ENCODE data around the gene SOCS1. TPM values are rescaled to one million over a fixed set of nuclear protein-coding genes. Genes with fewer than 3 reads are reported as not detected.
"Not testable (repeated sequence)": the region's sequence is repeated elsewhere in the genome, so short reads cannot be mapped to it uniquely, and the experiment has no call there.

The SOCS1 gene, protein sequence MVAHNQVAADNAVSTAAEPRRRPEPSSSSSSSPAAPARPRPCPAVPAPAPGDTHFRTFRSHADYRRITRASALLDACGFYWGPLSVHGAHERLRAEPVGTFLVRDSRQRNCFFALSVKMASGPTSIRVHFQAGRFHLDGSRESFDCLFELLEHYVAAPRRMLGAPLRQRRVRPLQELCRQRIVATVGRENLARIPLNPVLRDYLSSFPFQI
- total RNA-seq: 217 and 219 TPM in 2 replicates

- Mint-ChIP-seq H3K27me3 (ENCODE audit: low read depth) (no peaks in the 10 kb centered on the region), H3K4me1 (ENCODE audit: low read depth) (peaks cover 38% of the 10 kb centered on the region), H3K9me3 (no peaks in the 10 kb centered on the region), H3K27ac (peak within 1 kb of the TSS; percentile 97), H3K4me3 (ENCODE audit: low read depth) (peak within 1 kb of the TSS; percentile 99), H3K36me3 (ENCODE audit: low read depth) (peaks cover 44% of the 10 kb centered on the region)
- DNase-seq (ENCODE audit: low spot score): peak; percentile 90
- intact Hi-C loops (cut with micrococcal nuclease): loop anchor here (1.0 to 10.0 kb wide), 4 partner anchors 55 to 539 kb away; partner anchors contain the start of genes CIITA and ZC3H7A
These were observed at the start of gene SOCS1 for GRCh38 chr16:11255737-11256660. TSS of gene SOCS1 (minus strand) at chr16:11256204. CDS start at chr16:11255478, 726 bp downstream.

- no peaks in the 10 kb centered on the region for H3K36me3 Mint-ChIP-seq (ENCODE audit: low read depth)
- no peak overlapping the region for H3K4me3 Mint-ChIP-seq (ENCODE audit: low read depth)
- H3K27ac Mint-ChIP-seq: no peak overlapping the region
- peaks cover 11% of the 10 kb centered on the region for H3K4me1 Mint-ChIP-seq (ENCODE audit: low read depth)
- no peak for DNase-seq (ENCODE audit: low spot score)
- no peaks in the 10 kb centered on the region for H3K27me3 Mint-ChIP-seq (ENCODE audit: low read depth)
- H3K9me3 Mint-ChIP-seq: no peaks in the 10 kb centered on the region
- intact Hi-C loops (cut with micrococcal nuclease): no loop called here
These were observed 47.6 kb upstream of the SOCS1 start for GRCh38 chr16:11303405-11304138.

DNA sequence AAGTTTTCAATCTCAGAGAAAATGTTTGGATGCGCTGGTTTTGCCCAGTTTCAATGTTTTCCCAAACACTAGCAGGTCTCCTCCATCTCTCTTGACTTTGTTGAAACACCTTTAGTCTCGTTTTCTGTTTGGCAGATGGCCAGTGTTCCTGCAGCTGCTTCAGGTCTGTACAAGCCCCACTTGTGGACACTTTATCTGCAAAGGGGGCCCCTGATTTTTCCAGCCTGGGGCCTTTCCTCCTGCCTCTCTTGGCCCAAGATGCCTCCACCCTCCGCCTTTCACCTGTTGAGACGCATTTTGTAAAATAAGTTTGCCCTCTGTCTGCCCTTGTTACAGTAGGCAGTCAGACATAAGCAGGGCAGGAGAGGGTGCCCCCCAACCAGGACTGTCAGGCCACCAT is 47.0 kb upstream of the SOCS1 start:
- Mint-ChIP-seq H3K27me3 (ENCODE audit: low read depth) (no peaks in the 10 kb centered on the region), H3K9me3 (no peaks in the 10 kb centered on the region), H3K36me3 (ENCODE audit: low read depth) (no peaks in the 10 kb centered on the region), H3K4me1 (ENCODE audit: low read depth) (peaks cover 10% of the 10 kb centered on the region), H3K27ac (no peak overlapping the region), H3K4me3 (ENCODE audit: low read depth) (no peak overlapping the region)
- intact Hi-C loops (cut with micrococcal nuclease): no loop called here
- DNase-seq (ENCODE audit: low spot score): no peak

DNA sequence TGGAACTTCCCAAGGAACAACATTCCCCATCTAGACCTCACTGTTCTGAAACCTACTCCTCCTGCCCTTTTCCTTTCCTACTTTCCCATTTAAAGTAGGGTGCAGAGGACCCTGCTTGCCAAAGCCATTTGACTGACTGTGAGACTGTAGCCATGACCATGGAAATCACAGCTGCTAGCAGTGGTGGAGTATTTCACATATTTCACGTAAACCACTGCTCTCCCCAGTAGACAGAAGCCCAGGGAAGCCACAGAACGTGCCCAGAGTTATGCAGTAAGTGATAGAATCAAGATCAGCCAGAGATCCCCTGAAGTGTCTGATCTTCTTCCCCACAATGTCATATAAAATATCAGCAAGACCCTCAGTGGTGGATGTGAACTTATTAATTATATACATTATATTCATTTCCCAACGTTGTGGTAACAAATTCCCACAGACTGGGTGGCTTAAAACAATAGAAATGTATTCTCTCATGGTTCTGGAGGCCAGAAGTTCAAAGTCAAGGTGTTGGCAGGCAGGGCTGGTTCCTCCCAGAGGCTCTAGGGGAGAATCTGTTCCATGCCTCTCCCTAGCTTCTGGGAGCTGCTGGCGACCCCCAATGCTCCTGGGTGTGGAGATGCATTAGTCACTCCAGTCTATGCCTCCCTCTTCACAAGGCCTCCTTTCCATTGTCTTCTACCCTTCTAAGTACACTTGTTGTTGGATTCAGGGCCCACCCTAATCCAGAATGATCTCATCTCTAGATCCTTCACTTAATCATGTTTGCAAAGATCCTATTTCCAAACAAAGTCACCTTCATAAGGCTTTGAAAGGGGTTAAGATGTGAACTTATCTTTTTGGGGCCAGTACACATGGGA is 45.9 kb upstream of the SOCS1 start:
- no peak overlapping the region for H3K4me3 Mint-ChIP-seq (ENCODE audit: low read depth)
- H3K27ac Mint-ChIP-seq: no peak overlapping the region
- H3K4me1 Mint-ChIP-seq (ENCODE audit: low read depth): peaks cover 17% of the 10 kb centered on the region
- intact Hi-C loops (cut with micrococcal nuclease): no loop called here
- no peaks in the 10 kb centered on the region for H3K36me3 Mint-ChIP-seq (ENCODE audit: low read depth)
- no peak for DNase-seq (ENCODE audit: low spot score)
- no peaks in the 10 kb centered on the region for H3K27me3 Mint-ChIP-seq (ENCODE audit: low read depth)
- H3K9me3 Mint-ChIP-seq: no peaks in the 10 kb centered on the region

GRCh38 chr16:11300560-11300892 is 44.5 kb upstream of the SOCS1 start:
- intact Hi-C loops (cut with micrococcal nuclease): no loop called here
- H3K4me3 Mint-ChIP-seq (ENCODE audit: low read depth): no peak overlapping the region
- H3K9me3 Mint-ChIP-seq: no peaks in the 10 kb centered on the region
- no peak overlapping the region for H3K27ac Mint-ChIP-seq
- peaks cover 20% of the 10 kb centered on the region for H3K4me1 Mint-ChIP-seq (ENCODE audit: low read depth)
- no peaks in the 10 kb centered on the region for H3K27me3 Mint-ChIP-seq (ENCODE audit: low read depth)
- DNase-seq (ENCODE audit: low spot score): no peak
- H3K36me3 Mint-ChIP-seq (ENCODE audit: low read depth): no peaks in the 10 kb centered on the region

- no peak for DNase-seq (ENCODE audit: low spot score)
- Mint-ChIP-seq H3K4me3 (ENCODE audit: low read depth) (no peak overlapping the region), H3K27me3 (ENCODE audit: low read depth) (no peaks in the 10 kb centered on the region), H3K4me1 (ENCODE audit: low read depth) (peaks cover 20% of the 10 kb centered on the region), H3K27ac (no peak overlapping the region), H3K9me3 (no peaks in the 10 kb centered on the region), H3K36me3 (ENCODE audit: low read depth) (no peaks in the 10 kb centered on the region)
- intact Hi-C loops (cut with micrococcal nuclease): loop anchor here (5.0 kb wide), 1 partner anchor 38 kb away; no protein-coding TSS in a partner anchor
These were observed 44.0 kb upstream of the SOCS1 start for GRCh38 chr16:11299865-11300559.

GRCh38 chr16:11298950-11299547 is 43.0 kb upstream of the SOCS1 start:
- not testable (repeated sequence) for H3K36me3 Mint-ChIP-seq (ENCODE audit: low read depth); DNase-seq (ENCODE audit: low spot score); H3K4me3 Mint-ChIP-seq (ENCODE audit: low read depth); H3K27me3 Mint-ChIP-seq (ENCODE audit: low read depth); H3K9me3 Mint-ChIP-seq; H3K27ac Mint-ChIP-seq
- H3K4me1 Mint-ChIP-seq (ENCODE audit: low read depth): peaks cover 20% of the 10 kb centered on the region
- intact Hi-C loops (cut with micrococcal nuclease): loop anchor here (5.0 kb wide), 1 partner anchor 37 kb away; no protein-coding TSS in a partner anchor

GRCh38 chr16:11298143-11298900 is 42.3 kb upstream of the SOCS1 start:
- H3K4me1 Mint-ChIP-seq (ENCODE audit: low read depth): peaks cover 21% of the 10 kb centered on the region
- H3K9me3 Mint-ChIP-seq: no peaks in the 10 kb centered on the region
- intact Hi-C loops (cut with micrococcal nuclease): loop anchor here (5.0 kb wide), 1 partner anchor 36 kb away; no protein-coding TSS in a partner anchor

DNA sequence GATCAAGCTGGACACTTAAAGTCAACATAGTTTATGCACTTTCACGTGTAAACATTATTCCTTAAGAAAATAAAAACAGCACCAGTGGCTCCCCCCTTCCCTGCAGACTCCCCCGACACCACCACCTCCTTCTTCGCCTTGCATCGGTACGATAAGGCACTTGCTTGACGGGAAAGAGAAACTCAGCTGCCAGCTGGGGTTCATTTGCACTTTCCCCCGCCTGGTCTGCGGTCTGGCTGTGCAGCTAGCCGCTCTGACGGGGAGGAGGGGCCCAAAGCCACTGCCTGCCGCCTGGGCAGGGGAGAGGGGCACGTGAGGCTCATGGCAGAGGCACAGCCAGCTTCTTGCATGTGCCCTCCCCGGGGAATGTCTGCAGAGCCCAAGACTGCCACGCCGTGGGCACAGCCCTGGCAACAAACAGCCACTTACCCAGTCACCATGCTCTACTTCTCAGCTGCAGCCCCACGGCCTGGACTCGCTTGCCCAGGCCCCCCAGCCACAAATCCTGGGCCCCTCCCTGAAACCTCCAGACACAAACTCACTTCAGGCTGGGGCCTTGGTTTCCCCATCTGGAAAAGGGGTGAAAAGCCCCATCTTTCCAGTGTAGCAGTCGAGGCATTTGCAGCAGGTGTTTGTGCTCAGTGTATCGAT is 41.6 kb upstream of the SOCS1 start:
- Mint-ChIP-seq H3K36me3 (ENCODE audit: low read depth) (no peaks in the 10 kb centered on the region), H3K9me3 (no peaks in the 10 kb centered on the region), H3K4me3 (ENCODE audit: low read depth) (no peak overlapping the region), H3K27me3 (ENCODE audit: low read depth) (no peaks in the 10 kb centered on the region), H3K4me1 (ENCODE audit: low read depth) (peaks cover 26% of the 10 kb centered on the region), H3K27ac (no peak overlapping the region)
- peak; percentile 71 for DNase-seq (ENCODE audit: low spot score)
- intact Hi-C loops (cut with micrococcal nuclease): loop anchor here (5.0 kb wide), 1 partner anchor 35 kb away; no protein-coding TSS in a partner anchor

More at GRCh38 chr16:11298143-11298900, 42.3 kb upstream of the SOCS1 start:
- Mint-ChIP-seq H3K36me3 (ENCODE audit: low read depth) (no peaks in the 10 kb centered on the region), H3K27ac (no peak overlapping the region), H3K4me3 (ENCODE audit: low read depth) (no peak overlapping the region), H3K27me3 (ENCODE audit: low read depth) (no peaks in the 10 kb centered on the region)
- no peak for DNase-seq (ENCODE audit: low spot score)

GRCh38 chr16:11296706-11297491 is 40.9 kb upstream of the SOCS1 start:
- peaks cover 26% of the 10 kb centered on the region for H3K4me1 Mint-ChIP-seq (ENCODE audit: low read depth)
- no peak for DNase-seq (ENCODE audit: low spot score)

More at GRCh38 chr16:11296706-11297491, 40.9 kb upstream of the SOCS1 start:
- Mint-ChIP-seq H3K9me3 (no peaks in the 10 kb centered on the region), H3K27me3 (ENCODE audit: low read depth) (no peaks in the 10 kb centered on the region), H3K36me3 (ENCODE audit: low read depth) (no peaks in the 10 kb centered on the region), H3K4me3 (ENCODE audit: low read depth) (no peak overlapping the region), H3K27ac (no peak overlapping the region)
- intact Hi-C loops (cut with micrococcal nuclease): loop anchor here (5.0 kb wide), 1 partner anchor 35 kb away; no protein-coding TSS in a partner anchor

Data from activated T-helper 2 cell treated with anti-CD3 and anti-CD28 coated beads, Interferon-gamma antibody, Interleukin-2, Interleukin-4, amounts not matched to agents 10 μg/mL and 5 μg/mL and 100 μg/mL, durations not matched to agents 14 hours and 24 hours and 36 hours (primary cell).